ENCODE results near the gene NECTIN1.

The NECTIN1 gene

GRCh38 chr11:119691701-119692539, 37.1 kb downstream of the NECTIN1 start:
- no peak for FAIRE-seq

GRCh38 chr11:119691020-119691666, 37.9 kb downstream of the NECTIN1 start:
- FAIRE-seq: no peak

- no peak for FAIRE-seq
Measured at GRCh38 chr11:119689302-119689701, 39.7 kb downstream of the NECTIN1 start.

- FAIRE-seq: no peak
Measured at GRCh38 chr11:119688356-119688755, 40.6 kb downstream of the NECTIN1 start.

- FAIRE-seq: no peak
Measured at GRCh38 chr11:119687373-119688046, 41.5 kb downstream of the NECTIN1 start.

GRCh38 chr11:119686177-119686882, 42.7 kb downstream of the NECTIN1 start:
- no peak for FAIRE-seq

GRCh38 chr11:119685111-119685746, 43.8 kb downstream of the NECTIN1 start:
- FAIRE-seq: no peak

- FAIRE-seq: no peak
Measured at GRCh38 chr11:119684361-119685110, 44.5 kb downstream of the NECTIN1 start.

- FAIRE-seq: no peak
Measured at GRCh38 chr11:119683783-119684182, 45.2 kb downstream of the NECTIN1 start.

- no peak for FAIRE-seq
Measured at GRCh38 chr11:119681361-119681910, 47.6 kb downstream of the NECTIN1 start.

- FAIRE-seq: no peak
Measured at GRCh38 chr11:119680541-119681360, 48.2 kb downstream of the NECTIN1 start.

GRCh38 chr11:119679346-119679745, 49.7 kb downstream of the NECTIN1 start:
- no peak for FAIRE-seq

GRCh38 chr11:119678351-119678750, 50.6 kb downstream of the NECTIN1 start:
- FAIRE-seq: no peak

- no peak for FAIRE-seq
Measured at GRCh38 chr11:119677840-119678239, 51.2 kb downstream of the NECTIN1 start.

- FAIRE-seq: no peak
Measured at GRCh38 chr11:119676461-119677020, 52.5 kb downstream of the NECTIN1 start.

GRCh38 chr11:119673759-119674336, 55.2 kb downstream of the NECTIN1 start:
- FAIRE-seq: no peak

GRCh38 chr11:119673052-119673758, 55.8 kb downstream of the NECTIN1 start:
- FAIRE-seq: no peak

GRCh38 chr11:119672597-119672996, 56.4 kb downstream of the NECTIN1 start:
- no peak for FAIRE-seq

- no peak for FAIRE-seq
Measured at GRCh38 chr11:119671561-119672015, 57.4 kb downstream of the NECTIN1 start.
